Neural cell (in vitro differentiated cells): ENCODE measurements around the gene PCBD1. TPM values are rescaled to one million over a fixed set of nuclear protein-coding genes. Genes with fewer than 3 reads are reported as not detected.

ENCODE experiments used
- H2AFZ ChIP-seq: fragments of 200-600, 300-800 bp; sonication (generic), shearing (Covaris generic); 2 replicates; pipeline ENCODE4 v1.6.0; 2014; ENCODE audit warnings: low read depth, mild to moderate bottlenecking, antibody characterized with exemption, low read length, moderate library complexity
- H3F3A ChIP-seq: fragments of 200-600 bp; shearing (Covaris generic); 2 replicates; pipeline ENCODE4 v1.6.1; 2016; ENCODE audit warnings: mild to moderate bottlenecking, moderate library complexity, mixed read lengths, antibody characterized with exemption, low read length; ENCODE audit not compliant: insufficient read depth, poor library complexity, severe bottlenecking
- H3K27ac ChIP-seq: fragments of 200-600, 300-800 bp; sonication (generic), shearing (Covaris generic); 2 replicates; pipeline ENCODE4 v1.5.1; 2014; ENCODE audit warnings: mild to moderate bottlenecking, low read length, moderate library complexity
- H3K27me3 ChIP-seq: fragments of 300-800, 200-600 bp; sonication (generic), shearing (Covaris generic); 2 replicates; pipeline ENCODE4 v1.6.0; 2014; ENCODE audit warnings: mild to moderate bottlenecking, low read depth, low read length, moderate library complexity; ENCODE audit not compliant: insufficient read depth
- H3K36me3 ChIP-seq: fragments of 300-800, 200-600 bp; sonication (generic), shearing (Covaris generic); 2 replicates; pipeline ENCODE4 v1.5.1; 2014; ENCODE audit warnings: mild to moderate bottlenecking, antibody characterized with exemption, low read length, moderate library complexity; ENCODE audit not compliant: insufficient read depth
- H3K4me2 ChIP-seq: fragments of 300-800, 200-600 bp; sonication (generic), shearing (Covaris generic); 2 replicates; pipeline ENCODE4 v1.6.0; 2014; ENCODE audit warnings: mild to moderate bottlenecking, low read length
- H3K4me3 ChIP-seq: fragments of 300-800, 200-600 bp; sonication (generic), shearing (Covaris generic); 2 replicates; pipeline ENCODE4 v1.5.1; 2014; ENCODE audit warnings: mild to moderate bottlenecking, low read length, moderate library complexity
- H3K79me2 ChIP-seq: fragments of 200-600 bp; shearing (Covaris generic); replicated peaks from 2 replicates; pipeline ENCODE4 v1.6.0; 2014; ENCODE audit warnings: mild to moderate bottlenecking, low read length, moderate library complexity; ENCODE audit not compliant: insufficient read depth
- H3K9ac ChIP-seq: fragments of 300-800, 200-600 bp; sonication (generic), shearing (Covaris generic); 2 replicates; pipeline ENCODE4 v1.6.1; 2016; ENCODE audit warnings: mild to moderate bottlenecking, low read length, mixed read lengths
- H3K9me2 ChIP-seq: fragments of 200-600 bp; shearing (Covaris generic); 2 replicates; pipeline ENCODE4 v1.6.1; 2016; ENCODE audit warnings: mild to moderate bottlenecking, low read length, mixed read lengths; ENCODE audit not compliant: insufficient read depth
- H3K9me3 ChIP-seq: fragments of 200-600, 300-800 bp; sonication (generic), shearing (Covaris generic); 2 replicates; pipeline ENCODE4 v1.6.1; 2016; ENCODE audit warnings: mild to moderate bottlenecking, mixed run types, low read length, moderate library complexity, mixed read lengths
- H4K20me1 ChIP-seq: fragments of 200-600 bp; shearing (Covaris generic); 2 replicates; pipeline ENCODE4 v1.6.1; 2016; ENCODE audit warnings: mild to moderate bottlenecking, mixed run types; ENCODE audit not compliant: insufficient read depth
- CTCF ChIP-seq: fragments of 450-650 bp; IDR thresholded peaks from 2 replicates; pipeline ENCODE4 v1.5.1; 2014; ENCODE audit warnings: antibody characterized with exemption, mild to moderate bottlenecking, moderate library complexity; ENCODE audit not compliant: poor library complexity, severe bottlenecking
- EP300 ChIP-seq: fragments of 450-650 bp; conservative IDR thresholded peaks from 2 replicates; pipeline ENCODE4 v1.6.1; 2014; ENCODE audit warnings: antibody characterized with exemption, mild to moderate bottlenecking, moderate library complexity; ENCODE audit not compliant: poor library complexity, severe bottlenecking
- EZH2 ChIP-seq: fragments of 200-600, 300-800 bp; shearing (Covaris generic), sonication (generic); IDR thresholded peaks from 2 replicates; pipeline ENCODE4 v1.6.1; 2014; ENCODE audit warnings: antibody characterized with exemption, low read length, borderline replicate concordance, mild to moderate bottlenecking; ENCODE audit not compliant: insufficient read depth, poor library complexity, severe bottlenecking
- MXI1 ChIP-seq: fragments of 450-650 bp; conservative IDR thresholded peaks from 2 replicates; pipeline ENCODE4 v1.6.1; 2014; ENCODE audit warnings: antibody characterized with exemption, mild to moderate bottlenecking; ENCODE audit not compliant: poor library complexity, severe bottlenecking
- POLR2AphosphoS5 ChIP-seq: IDR thresholded peaks from 2 replicates; pipeline ENCODE4 v1.6.1; 2012
- RAD21 ChIP-seq: fragments of 450-650 bp; conservative IDR thresholded peaks from 2 replicates; pipeline ENCODE4 v1.6.1; 2014; ENCODE audit warnings: antibody characterized with exemption, mild to moderate bottlenecking, moderate library complexity
- SMC3 ChIP-seq: fragments of 450-650 bp; conservative IDR thresholded peaks from 2 replicates; pipeline ENCODE4 v1.6.1; 2014; ENCODE audit warnings: antibody characterized with exemption, mild to moderate bottlenecking, moderate library complexity; ENCODE audit not compliant: poor library complexity
- TAF1 ChIP-seq: IDR thresholded peaks from 2 replicates; pipeline ENCODE4 v1.6.1; 2012; ENCODE audit warnings: low read depth
- polyA plus RNA-seq: library from polyadenylated mRNA; depleted of rRNA; stranded (reverse); fragments of >200 nt; gene quantifications from 2 replicates; pipeline ENCODE4 v1.2.3, GENCODE V29; 2014
- TF ChIP-seq, protein P1 (sequence below): IDR thresholded peaks from 2 replicates; pipeline ENCODE4 v1.6.1; 2012; ENCODE audit warnings: borderline replicate concordance

The PCBD1 gene
- polyA plus RNA-seq, 1 donor from 2014 or later, result 15.8 TPM

- Histone ChIP-seq H2AFZ (no peak overlapping the region), H3F3A (no peaks in the 10 kb centered on the region), H3K4me2 (no peak overlapping the region), H3K9me3 (no peaks in the 10 kb centered on the region), H3K9me2 (no peaks in the 10 kb centered on the region), H3K27ac (no peak overlapping the region), H3K27me3 (no peaks in the 10 kb centered on the region), H3K79me2 (no peaks in the 10 kb centered on the region), H3K4me3 (no peak overlapping the region), H4K20me1 (no peaks in the 10 kb centered on the region), H3K9ac (no peak overlapping the region), H3K36me3 (no peaks in the 10 kb centered on the region)
- no peak for TF ChIP-seq EP300
- TF ChIP-seq EZH2, result no peak
- no peak for TF ChIP-seq CTCF
- no peak for TF ChIP-seq TAF1
- TF ChIP-seq RAD21, result no peak
- no peak for TF ChIP-seq POLR2AphosphoS5
- TF ChIP-seq SMC3, result no peak
- no peak for TF ChIP-seq MXI1
- TF ChIP-seq, protein P1, sequence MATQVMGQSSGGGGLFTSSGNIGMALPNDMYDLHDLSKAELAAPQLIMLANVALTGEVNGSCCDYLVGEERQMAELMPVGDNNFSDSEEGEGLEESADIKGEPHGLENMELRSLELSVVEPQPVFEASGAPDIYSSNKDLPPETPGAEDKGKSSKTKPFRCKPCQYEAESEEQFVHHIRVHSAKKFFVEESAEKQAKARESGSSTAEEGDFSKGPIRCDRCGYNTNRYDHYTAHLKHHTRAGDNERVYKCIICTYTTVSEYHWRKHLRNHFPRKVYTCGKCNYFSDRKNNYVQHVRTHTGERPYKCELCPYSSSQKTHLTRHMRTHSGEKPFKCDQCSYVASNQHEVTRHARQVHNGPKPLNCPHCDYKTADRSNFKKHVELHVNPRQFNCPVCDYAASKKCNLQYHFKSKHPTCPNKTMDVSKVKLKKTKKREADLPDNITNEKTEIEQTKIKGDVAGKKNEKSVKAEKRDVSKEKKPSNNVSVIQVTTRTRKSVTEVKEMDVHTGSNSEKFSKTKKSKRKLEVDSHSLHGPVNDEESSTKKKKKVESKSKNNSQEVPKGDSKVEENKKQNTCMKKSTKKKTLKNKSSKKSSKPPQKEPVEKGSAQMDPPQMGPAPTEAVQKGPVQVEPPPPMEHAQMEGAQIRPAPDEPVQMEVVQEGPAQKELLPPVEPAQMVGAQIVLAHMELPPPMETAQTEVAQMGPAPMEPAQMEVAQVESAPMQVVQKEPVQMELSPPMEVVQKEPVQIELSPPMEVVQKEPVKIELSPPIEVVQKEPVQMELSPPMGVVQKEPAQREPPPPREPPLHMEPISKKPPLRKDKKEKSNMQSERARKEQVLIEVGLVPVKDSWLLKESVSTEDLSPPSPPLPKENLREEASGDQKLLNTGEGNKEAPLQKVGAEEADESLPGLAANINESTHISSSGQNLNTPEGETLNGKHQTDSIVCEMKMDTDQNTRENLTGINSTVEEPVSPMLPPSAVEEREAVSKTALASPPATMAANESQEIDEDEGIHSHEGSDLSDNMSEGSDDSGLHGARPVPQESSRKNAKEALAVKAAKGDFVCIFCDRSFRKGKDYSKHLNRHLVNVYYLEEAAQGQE, result no peak
Measured at GRCh38 chr10:70909326-70909935, 21.1 kb upstream of the PCBD1 start.

GRCh38 chr10:70908406-70909296 is 20.3 kb upstream of the PCBD1 start:
- Histone ChIP-seq H3K9me3 (no peaks in the 10 kb centered on the region), H4K20me1 (no peaks in the 10 kb centered on the region), H3K27me3 (no peaks in the 10 kb centered on the region), H3K9me2 (no peaks in the 10 kb centered on the region), H2AFZ (no peak overlapping the region), H3K27ac (no peak overlapping the region), H3K9ac (no peak overlapping the region), H3K4me2 (no peak overlapping the region), H3K36me3 (no peaks in the 10 kb centered on the region), H3K79me2 (no peaks in the 10 kb centered on the region), H3K4me3 (no peak overlapping the region), H3F3A (no peaks in the 10 kb centered on the region)
- TF ChIP-seq TAF1, result no peak
- TF ChIP-seq EZH2, result no peak
- TF ChIP-seq, protein P1, result no peak
- no peak for TF ChIP-seq RAD21
- no peak for TF ChIP-seq POLR2AphosphoS5
- no peak for TF ChIP-seq EP300
- TF ChIP-seq MXI1, result no peak
- no peak for TF ChIP-seq CTCF
- no peak for TF ChIP-seq SMC3
